ENCODE results near the gene FOXA2. TPM values are rescaled to one million over a fixed set of nuclear protein-coding genes. Genes with fewer than 3 reads are reported as not detected.

FOXA2 gene
- total and polyA plus RNA-seq, 2 of the 13 experiments (the other 11 are each of a cell fraction or from before 2014, with no cell fraction given): 8.8 to 12.2 TPM

- Histone ChIP-seq H3K4me1 (ENCODE audit: insufficient read depth, low read length) (peaks cover 5% of the 10 kb centered on the region), H3K79me2 (ENCODE audit: insufficient read depth, low read length) (no peaks in the 10 kb centered on the region), H3K9me3 (ENCODE audit: low read length) (no peaks in the 10 kb centered on the region), H4K20me1 (ENCODE audit: insufficient read depth, low read length) (no peaks in the 10 kb centered on the region), H3K4me3 (replicated peaks in 1 of 3; ENCODE audit: insufficient read depth in 1 of 3, low read depth in 2 of 3, low read length in 3 of 3) (no peak overlapping the region), H3K27me3 (ENCODE audit: control insufficient read depth in 1 of 2, insufficient read depth in 2 of 2, low read length in 2 of 2) (0 out of 5 replicates have a peak, but pooled peaks cover 6 to 15% of the 10 kb centered on the region in 2 experiments), H3K9ac (ENCODE audit: insufficient read depth, low read depth, low read length) (no peak overlapping the region), H3K4me2 (ENCODE audit: low read depth, low read length) (no peak overlapping the region), H3K27ac (ENCODE audit: extremely low read length, insufficient read depth, low read length) (no peak overlapping the region), H3K36me3 (replicated peaks in 1 of 2; ENCODE audit: control insufficient read depth in 1 of 2, insufficient read depth in 2 of 2, low read length in 2 of 2) (no peaks in the 10 kb centered on the region), H2AFZ (ENCODE audit: low read length) (no peak overlapping the region)
- ChIA-PET POLR2A (no interaction called here), CTCF (ENCODE audit: low intra/inter-chr PET ratio, low total read pairs) (no interaction called here)
- in situ Hi-C loops (cut with HindIII; ENCODE audit: extremely low pct_ligation_motif_present, low pct_unique_long_range_greater_than_20kb): no loop called here
- DNase-seq (ENCODE audit: low spot score) (no peak), FAIRE-seq (no peak), ATAC-seq (no peak)
- no TSS peak for BruUV-seq (replicated peaks)
- intact Hi-C loops (cut with micrococcal nuclease; ENCODE audit: unreplicated experiment): loop anchor here (5.0 kb wide), 1 partner anchor 67 kb away; no protein-coding TSS in a partner anchor
- WGBS (ENCODE audit: low lambda C conversion rate): 23% methylated on average over 6 of the region's 6 CpGs
- TF ChIP-seq ZNF121 (CRISPR knock-in tag; IDR thresholded peaks at IDR 0.05) (peak; percentile 82), ZNF770 (CRISPR knock-in tag; IDR thresholded peaks at IDR 0.05) (no peak)
Measured at GRCh38 chr20:22615425-22615824, 31.1 kb upstream of the FOXA2 start.

- BruUV-seq (replicated peaks): no TSS peak
- FAIRE-seq (no peak), DNase-seq (ENCODE audit: low spot score) (no peak)
- TF ChIP-seq SRY (CRISPR knock-in tag; IDR thresholded peaks at IDR 0.05): no peak
- no peak for TF ChIP-seq ATAD3A (CRISPR knock-in tag; IDR thresholded peaks at IDR 0.05)
- TF ChIP-seq HMG20B (CRISPR knock-in tag; conservative IDR thresholded peaks at IDR 0.05): no peak
- no peak for TF ChIP-seq MTERF4 (CRISPR knock-in tag; IDR thresholded peaks at IDR 0.05)
- no peak for TF ChIP-seq ARNT2 (CRISPR knock-in tag; IDR thresholded peaks at IDR 0.05; ENCODE audit: low read depth)
- TF ChIP-seq DRAP1 (CRISPR knock-in tag; IDR thresholded peaks at IDR 0.05): no peak
- TF ChIP-seq HNRNPL (IDR thresholded peaks at IDR 0.05; ENCODE audit: low read depth, low read length): no peak
- no peak for TF ChIP-seq SSRP1 (CRISPR knock-in tag; IDR thresholded peaks at IDR 0.05)
- no peak for TF ChIP-seq ZUFSP (CRISPR knock-in tag; IDR thresholded peaks at IDR 0.05; ENCODE audit: borderline replicate concordance)
- TF ChIP-seq ZBTB1 (CRISPR knock-in tag; IDR thresholded peaks at IDR 0.05; ENCODE audit: borderline replicate concordance): no peak
- TF ChIP-seq RNF2 (conservative IDR thresholded peaks at IDR 0.05; ENCODE audit: low read depth): no peak
Measured at GRCh38 chr20:22611636-22612035, 27.3 kb upstream of the FOXA2 start.

More at GRCh38 chr20:22611636-22612035, 27.3 kb upstream of the FOXA2 start:
- no peaks in the 10 kb centered on the region for H4K20me1 ChIP-seq (ENCODE audit: insufficient read depth, low read length)
- H3K4me2 ChIP-seq (ENCODE audit: low read depth, low read length): no peak overlapping the region
- no peaks in the 10 kb centered on the region for H3K9me3 ChIP-seq (ENCODE audit: low read length)
- no peaks in the 10 kb centered on the region for H3K79me2 ChIP-seq (ENCODE audit: insufficient read depth, low read length)
- no peak overlapping the region for H3K4me3 ChIP-seq (replicated peaks in 1 of 3; ENCODE audit: insufficient read depth in 1 of 3, low read depth in 2 of 3, low read length in 3 of 3)
- ChIA-PET CTCF (ENCODE audit: low intra/inter-chr PET ratio, low total read pairs) (no interaction called here), POLR2A (no interaction called here)
- no peak for ATAC-seq
- H3K9ac ChIP-seq (ENCODE audit: insufficient read depth, low read depth, low read length): no peak overlapping the region
- intact Hi-C loops (cut with micrococcal nuclease; ENCODE audit: unreplicated experiment) (no loop called here), in situ Hi-C loops (cut with HindIII; ENCODE audit: extremely low pct_ligation_motif_present, low pct_unique_long_range_greater_than_20kb) (no loop called here)
- no peaks in the 10 kb centered on the region for H3K36me3 ChIP-seq (replicated peaks in 1 of 2; ENCODE audit: control insufficient read depth in 1 of 2, insufficient read depth in 2 of 2, low read length in 2 of 2)
- H3K27ac ChIP-seq (ENCODE audit: extremely low read length, insufficient read depth, low read length): no peak overlapping the region
- no peaks in the 10 kb centered on the region for H3K4me1 ChIP-seq (ENCODE audit: insufficient read depth, low read length)
- no peak overlapping the region for H2AFZ ChIP-seq (ENCODE audit: low read length)
- H3K27me3 ChIP-seq (ENCODE audit: control insufficient read depth in 1 of 2, insufficient read depth in 2 of 2, low read length in 2 of 2): peaks cover 2 to 16% of the 10 kb centered on the region in 2 experiments; a peak in 3 of 5 replicates
